Right lobe of liver (tissue), 6 donors: Measurements from ENCODE around the gene SF1. TPM values are rescaled to one million over a fixed set of nuclear protein-coding genes. Genes with fewer than 3 reads are reported as not detected.

Source experiments
- ATAC-seq, 4 donors: fragments of 200-7000 bp; cut with Tn5 transposase; one replicate each; pipeline ENCODE4 v1.9.1; 2020; ENCODE audit warnings: mild to moderate bottlenecking in 4 of 4, moderate library complexity in 4 of 4
- DNase-seq, 3 donors: peaks; one replicate each; pipeline ENCODE4 v3.0.0-alpha.2; 2020
- H3K27ac ChIP-seq, 3 donors: fragments of 200-600 bp; one replicate each; pipeline ENCODE4 v1.8.0; 2022
- H3K27me3 ChIP-seq, 2 donors: fragments of 200-600 bp; one replicate each; pipeline ENCODE4 v1.8.0; 2022
- H3K36me3 ChIP-seq, 4 donors: fragments of 200-600 bp; sonication (generic) in 1 of 4; one replicate each; pipeline versions ENCODE4 v1.5.1 to v1.8.0; 2017 to 2022; ENCODE audit warnings: control low read depth in 1 of 4
- H3K4me1 ChIP-seq, 4 donors: fragments of 200-600 bp; sonication (generic) in 1 of 4; one replicate each; pipeline versions ENCODE4 v1.5.1 to v1.8.0; 2017 to 2022; ENCODE audit warnings: control low read depth in 1 of 4
- H3K4me3 ChIP-seq, 3 donors: fragments of 200-600 bp; one replicate each; pipeline ENCODE4 v1.8.0; 2022
- H3K9me3 ChIP-seq, 4 donors: fragments of 200-600 bp; sonication (generic) in 1 of 4; one replicate each; pipeline versions ENCODE4 v1.5.1 to v1.8.0; 2017 to 2022; ENCODE audit warnings: control low read depth in 1 of 4
- POLR2A ChIP-seq: fragments of 450-650 bp; IDR thresholded peaks from one replicate; pipeline ENCODE4 v1.6.1; 2017; ENCODE audit warnings: antibody characterized with exemption, mild to moderate bottlenecking
- WGBS: methylation state at CpG from one replicate; pipeline ENCODE4 v1.1.6; 2018; ENCODE audit warnings: low coverage, low lambda C conversion rate; ENCODE audit not compliant: insufficient coverage; ENCODE audit errors: missing lambda C conversion rate; 5-methylcytosine and 5-hydroxymethylcytosine counted together
- intact Hi-C, 2 donors: fragments of 100-400 bp; cut with DNase I; formaldehyde crosslinking; loops; one replicate each; pipeline versions ENCODE4 v1.11.2 to v1.14.1; 2022
- long read RNA-seq: library from polyadenylated mRNA; unstranded; transcript quantifications from one replicate; pipeline ENCODE4 v2.0.0, GENCODE V29; 2019
- total RNA-seq, 6 experiments: library from RNA; depleted of rRNA in 2 of 6; stranded (reverse); fragments of >200 nt in 2 of 6; fragmentation: NEBNext Ultra II Directional in 3 of 6; extraction: Animal tissue kit (Norgen Biotek cat#: 25700) in 3 of 6; gene quantifications; one replicate each; pipeline versions ENCODE4 v1.1.0 to v1.2.4, GENCODE V29; 2016 to 2023
- TF ChIP-seq, protein P1 (sequence below), 4 donors: fragments of 200-600 bp in 3 of 4; fragments of 450-650 bp in 1 of 4; IDR thresholded peaks; one replicate each; pipeline versions ENCODE4 v1.5.1 to v1.8.0; 2016 to 2022; ENCODE audit warnings: antibody characterized with exemption in 4 of 4, mild to moderate bottlenecking in 2 of 4
- donor health status: DM: no; HTN: yes; CAD: no.
- donor health status: DM: no; HTN: no; CAD: no.
- donor health status: DM: no; HTN: no; CAD: no.
- donor health status: DM: no; HTN: yes; CAD: no.
- donor health status: DM: no; HTN: yes; CAD: no.

Gene SF1, protein sequence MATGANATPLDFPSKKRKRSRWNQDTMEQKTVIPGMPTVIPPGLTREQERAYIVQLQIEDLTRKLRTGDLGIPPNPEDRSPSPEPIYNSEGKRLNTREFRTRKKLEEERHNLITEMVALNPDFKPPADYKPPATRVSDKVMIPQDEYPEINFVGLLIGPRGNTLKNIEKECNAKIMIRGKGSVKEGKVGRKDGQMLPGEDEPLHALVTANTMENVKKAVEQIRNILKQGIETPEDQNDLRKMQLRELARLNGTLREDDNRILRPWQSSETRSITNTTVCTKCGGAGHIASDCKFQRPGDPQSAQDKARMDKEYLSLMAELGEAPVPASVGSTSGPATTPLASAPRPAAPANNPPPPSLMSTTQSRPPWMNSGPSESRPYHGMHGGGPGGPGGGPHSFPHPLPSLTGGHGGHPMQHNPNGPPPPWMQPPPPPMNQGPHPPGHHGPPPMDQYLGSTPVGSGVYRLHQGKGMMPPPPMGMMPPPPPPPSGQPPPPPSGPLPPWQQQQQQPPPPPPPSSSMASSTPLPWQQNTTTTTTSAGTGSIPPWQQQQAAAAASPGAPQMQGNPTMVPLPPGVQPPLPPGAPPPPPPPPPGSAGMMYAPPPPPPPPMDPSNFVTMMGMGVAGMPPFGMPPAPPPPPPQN
- 100 to 1,000 TPM in 5 of 6 experiments, 10 to 100 TPM in 1; 92.7 to 164 (median 141) TPM for total RNA-seq
- long read RNA-seq, partial matches to known transcripts = 1 of 8 reads
- long read RNA-seq, other reads (novel, unspliced or antisense) = 3 of 8 reads

DNA sequence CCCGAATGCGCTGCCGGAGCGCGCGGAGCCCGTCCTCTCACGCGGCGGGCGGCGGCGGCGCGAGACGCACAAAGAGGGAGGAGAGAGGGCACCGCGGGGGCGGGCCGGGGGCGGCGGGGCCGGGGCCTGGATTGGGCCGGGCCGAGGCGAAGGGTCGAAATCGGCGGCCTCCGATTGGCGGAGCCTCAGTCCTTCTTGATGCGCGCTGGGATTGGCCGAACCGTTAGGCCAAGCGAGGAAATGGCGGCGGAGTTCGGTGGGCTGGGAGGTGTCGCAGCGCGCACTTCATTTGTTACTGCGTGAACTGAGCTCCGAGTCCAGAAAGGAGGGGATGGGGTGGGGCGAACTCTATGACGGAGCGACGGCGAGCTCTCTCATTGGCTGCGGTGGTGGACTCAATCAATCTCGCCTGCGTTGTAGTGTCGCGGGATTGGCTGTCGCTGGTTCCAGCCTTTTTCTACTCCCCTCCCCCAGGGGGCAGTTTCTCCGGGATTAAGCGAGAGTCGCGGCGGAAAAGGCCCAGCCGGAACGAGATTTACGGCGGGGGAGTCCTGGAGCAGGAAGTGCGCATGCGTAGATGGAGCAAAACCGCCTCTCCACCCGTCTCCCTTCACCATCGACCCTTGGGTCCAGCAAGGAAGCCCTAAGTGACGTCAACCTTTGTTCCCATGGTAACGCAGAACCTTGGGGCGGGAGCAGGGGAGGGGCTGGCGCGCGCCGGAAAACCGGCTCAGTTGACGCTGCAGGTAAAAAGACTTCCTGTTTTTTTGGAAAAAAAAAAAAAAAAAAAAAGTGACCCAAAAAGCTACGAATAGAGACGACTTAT is at the start of gene SF1:
SF1 (minus strand) TSS at position 70 of the 826 bp plus-strand sequence. CDS start 150 bp downstream, outside the sequence.
- intact Hi-C loops = no loop called here
- peak within 1 kb of the TSS; percentile 98 to 99 (median 98) for H3K27ac ChIP-seq
- ATAC-seq = peak; percentile 89 to 94 (median 90)
- H3K4me1 ChIP-seq = peaks cover 2 to 25% (median 12%) of the 10 kb centered on the region in 4 donors
- DNase-seq = peak; percentile 98 to 99 (median 99)
- H3K27me3 ChIP-seq = no peaks in the 10 kb centered on the region
- H3K9me3 ChIP-seq = no peaks in the 10 kb centered on the region
- WGBS = under 1% methylated on average over 41 of the region's 80 CpGs
- TF ChIP-seq, protein P1, sequence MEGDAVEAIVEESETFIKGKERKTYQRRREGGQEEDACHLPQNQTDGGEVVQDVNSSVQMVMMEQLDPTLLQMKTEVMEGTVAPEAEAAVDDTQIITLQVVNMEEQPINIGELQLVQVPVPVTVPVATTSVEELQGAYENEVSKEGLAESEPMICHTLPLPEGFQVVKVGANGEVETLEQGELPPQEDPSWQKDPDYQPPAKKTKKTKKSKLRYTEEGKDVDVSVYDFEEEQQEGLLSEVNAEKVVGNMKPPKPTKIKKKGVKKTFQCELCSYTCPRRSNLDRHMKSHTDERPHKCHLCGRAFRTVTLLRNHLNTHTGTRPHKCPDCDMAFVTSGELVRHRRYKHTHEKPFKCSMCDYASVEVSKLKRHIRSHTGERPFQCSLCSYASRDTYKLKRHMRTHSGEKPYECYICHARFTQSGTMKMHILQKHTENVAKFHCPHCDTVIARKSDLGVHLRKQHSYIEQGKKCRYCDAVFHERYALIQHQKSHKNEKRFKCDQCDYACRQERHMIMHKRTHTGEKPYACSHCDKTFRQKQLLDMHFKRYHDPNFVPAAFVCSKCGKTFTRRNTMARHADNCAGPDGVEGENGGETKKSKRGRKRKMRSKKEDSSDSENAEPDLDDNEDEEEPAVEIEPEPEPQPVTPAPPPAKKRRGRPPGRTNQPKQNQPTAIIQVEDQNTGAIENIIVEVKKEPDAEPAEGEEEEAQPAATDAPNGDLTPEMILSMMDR (IDR thresholded peaks at IDR 0.05) = peak in 2 of 4 donors; percentile 23 to 29
- TF ChIP-seq POLR2A = peak; percentile 98
- H3K36me3 ChIP-seq = peaks cover 0 to 28% (median 22%) of the 10 kb centered on the region in 4 donors
- H3K4me3 ChIP-seq = peak within 1 kb of the TSS; percentile 92 to 95 (median 93)

DNA sequence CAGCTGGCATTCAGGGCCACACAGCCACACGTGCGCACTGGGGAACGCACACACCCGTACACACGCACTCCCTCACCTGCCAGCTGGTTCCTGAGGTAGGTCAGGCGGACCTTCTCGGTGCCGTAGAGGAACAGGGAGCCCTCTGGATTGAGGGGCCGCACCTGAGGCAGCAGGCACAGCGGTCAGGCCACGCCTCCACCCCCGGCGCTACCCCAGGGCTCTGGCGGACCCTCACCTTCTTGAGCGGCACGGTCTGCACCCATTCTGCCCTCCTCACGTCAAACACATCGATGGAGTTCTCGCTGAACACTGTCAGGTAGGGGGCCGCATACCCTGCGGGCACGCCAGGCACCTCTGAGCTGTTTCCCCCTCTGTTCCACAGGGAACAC is 49.1 kb upstream of the SF1 start:
- H3K9me3 ChIP-seq = no peaks in the 10 kb centered on the region
- H3K4me3 ChIP-seq = no peak overlapping the region
- H3K4me1 ChIP-seq = no peaks in the 10 kb centered on the region
- DNase-seq = no peak
- no peaks in the 10 kb centered on the region for H3K36me3 ChIP-seq
- no peak overlapping the region for H3K27ac ChIP-seq
- TF ChIP-seq, protein P1 (IDR thresholded peaks at IDR 0.05) = no peak
- no peak for TF ChIP-seq POLR2A
- intact Hi-C loops = no loop called here
- H3K27me3 ChIP-seq = no peaks in the 10 kb centered on the region
- 92% methylated on average over 2 of the region's 22 CpGs for WGBS
- ATAC-seq = no peak

DNA sequence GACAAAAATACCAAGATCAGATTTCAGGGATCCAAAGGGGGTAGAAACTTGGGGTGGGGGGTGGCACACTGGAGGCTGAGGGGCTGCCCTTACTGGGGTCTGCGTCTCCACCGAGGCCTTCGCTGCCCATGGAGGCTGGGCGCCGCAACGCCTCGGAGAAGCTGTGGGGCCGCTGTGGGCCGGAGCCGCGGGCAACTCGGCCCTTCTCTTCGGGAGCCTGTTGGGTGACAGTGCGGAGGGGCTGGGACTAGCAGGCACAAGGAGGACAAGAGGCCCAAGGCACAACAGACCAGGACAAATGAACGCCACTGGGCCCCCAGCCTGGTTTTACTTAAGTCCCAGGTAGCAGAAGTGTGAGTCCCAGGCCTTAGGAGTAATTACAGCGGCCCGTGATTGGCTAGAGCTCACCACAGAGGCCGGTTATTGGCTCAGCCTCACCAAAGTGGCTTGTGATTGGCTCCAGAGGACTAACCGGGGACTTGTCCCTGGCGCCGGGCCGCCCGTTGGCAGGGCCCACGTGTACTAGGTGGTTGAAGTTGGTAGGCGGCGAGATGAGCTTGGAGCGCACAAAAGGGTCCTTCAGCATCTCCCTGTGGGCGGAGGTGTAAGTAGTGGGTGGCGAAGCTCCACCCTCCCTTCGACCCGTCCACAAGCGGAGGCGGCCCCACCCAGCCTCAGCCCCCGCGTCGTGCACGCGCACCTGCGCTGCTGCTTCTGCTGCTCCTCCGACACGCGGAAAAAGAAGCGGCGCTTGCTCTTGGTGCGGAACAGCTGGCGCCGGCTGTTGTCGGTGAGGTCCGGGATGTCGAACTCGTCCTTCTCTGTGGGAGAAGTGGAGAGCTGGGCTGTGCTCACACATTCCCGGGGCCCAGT is 48.5 kb upstream of the SF1 start:
- 80% methylated on average over 1 of the region's 52 CpGs for WGBS
- no peak overlapping the region for H3K27ac ChIP-seq
- ATAC-seq (no peak), DNase-seq (peak in 1 of 3 donors; percentile 53)
- H3K36me3 ChIP-seq = no peaks in the 10 kb centered on the region
- TF ChIP-seq, protein P1 (IDR thresholded peaks at IDR 0.05) = no peak
- no peak for TF ChIP-seq POLR2A
- H3K4me1 ChIP-seq = no peaks in the 10 kb centered on the region
- H3K27me3 ChIP-seq = no peaks in the 10 kb centered on the region
- no peak overlapping the region for H3K4me3 ChIP-seq
- H3K9me3 ChIP-seq = no peaks in the 10 kb centered on the region
- intact Hi-C loops = no loop called here
